ENCODE measurements around the gene FBXO40.

DNA sequence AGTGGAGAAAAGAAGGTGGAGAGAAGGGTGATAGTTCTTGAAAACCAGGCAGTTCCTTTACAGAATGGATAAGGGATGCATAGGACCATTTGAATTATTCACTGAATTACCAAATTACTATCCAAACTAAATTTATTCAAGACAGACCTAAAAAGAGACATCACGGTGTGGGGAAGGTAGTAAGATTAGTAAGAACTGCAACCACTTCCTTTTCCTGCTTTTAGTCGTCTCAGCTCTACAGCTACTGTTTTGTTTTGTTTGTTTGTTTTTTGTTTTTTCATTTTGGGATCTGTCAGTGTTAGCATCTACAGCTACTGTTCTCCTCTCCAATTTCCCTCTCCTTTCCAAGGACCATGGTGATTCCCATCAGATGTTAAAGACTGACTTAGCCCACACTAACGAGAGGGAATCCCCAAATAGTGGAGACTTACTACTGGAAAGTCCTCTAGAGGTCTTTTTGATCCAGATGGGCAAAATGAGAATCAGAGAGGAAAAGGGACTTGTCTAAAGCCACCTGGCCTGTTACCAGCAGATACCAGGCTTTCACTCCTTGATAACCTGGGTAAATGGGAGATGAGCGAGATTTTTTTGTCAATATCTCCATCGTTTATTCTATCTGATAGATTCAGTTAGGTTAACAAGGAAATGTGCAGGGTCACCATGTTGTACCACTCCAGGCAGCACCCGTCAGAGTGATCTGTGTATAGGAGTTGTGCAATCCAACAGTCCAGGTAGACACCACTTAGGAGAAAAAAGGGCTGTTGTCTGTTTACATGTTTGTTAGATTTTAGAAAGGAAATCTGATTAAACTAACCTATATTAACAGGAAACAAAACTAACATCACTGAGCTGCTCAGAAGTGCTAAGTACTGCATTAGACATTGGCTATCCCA is 61.6 kb downstream of the FBXO40 start:
- no peak for TF ChIP-seq TCF4 (CRISPR knock-in tag; IDR thresholded peaks at IDR 0.05; ENCODE audit: borderline replicate concordance)
- TF ChIP-seq, protein P1, sequence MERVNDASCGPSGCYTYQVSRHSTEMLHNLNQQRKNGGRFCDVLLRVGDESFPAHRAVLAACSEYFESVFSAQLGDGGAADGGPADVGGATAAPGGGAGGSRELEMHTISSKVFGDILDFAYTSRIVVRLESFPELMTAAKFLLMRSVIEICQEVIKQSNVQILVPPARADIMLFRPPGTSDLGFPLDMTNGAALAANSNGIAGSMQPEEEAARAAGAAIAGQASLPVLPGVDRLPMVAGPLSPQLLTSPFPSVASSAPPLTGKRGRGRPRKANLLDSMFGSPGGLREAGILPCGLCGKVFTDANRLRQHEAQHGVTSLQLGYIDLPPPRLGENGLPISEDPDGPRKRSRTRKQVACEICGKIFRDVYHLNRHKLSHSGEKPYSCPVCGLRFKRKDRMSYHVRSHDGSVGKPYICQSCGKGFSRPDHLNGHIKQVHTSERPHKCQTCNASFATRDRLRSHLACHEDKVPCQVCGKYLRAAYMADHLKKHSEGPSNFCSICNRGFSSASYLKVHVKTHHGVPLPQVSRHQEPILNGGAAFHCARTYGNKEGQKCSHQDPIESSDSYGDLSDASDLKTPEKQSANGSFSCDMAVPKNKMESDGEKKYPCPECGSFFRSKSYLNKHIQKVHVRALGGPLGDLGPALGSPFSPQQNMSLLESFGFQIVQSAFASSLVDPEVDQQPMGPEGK (CRISPR knock-in tag; IDR thresholded peaks at IDR 0.05; ENCODE audit: borderline replicate concordance), result no peak
- TF ChIP-seq CREB5 (CRISPR knock-in tag; IDR thresholded peaks at IDR 0.05; ENCODE audit: low read depth), result no peak
- no peak for TF ChIP-seq ZNF8 (CRISPR knock-in tag; IDR thresholded peaks at IDR 0.05)
- TF ChIP-seq ZNF565 (CRISPR knock-in tag; conservative IDR thresholded peaks at IDR 0.05; ENCODE audit: low read depth), result no peak
- no peak for TF ChIP-seq OSR1 (CRISPR knock-in tag; IDR thresholded peaks at IDR 0.05)
- no peak for TF ChIP-seq CSDC2 (CRISPR knock-in tag; IDR thresholded peaks at IDR 0.05)
- no peak for TF ChIP-seq RARB (CRISPR knock-in tag; IDR thresholded peaks at IDR 0.05)
- TF ChIP-seq ESRRG (CRISPR knock-in tag; IDR thresholded peaks at IDR 0.05), result no peak
- no peak for TF ChIP-seq ZNF70 (CRISPR knock-in tag; IDR thresholded peaks at IDR 0.05)
- TF ChIP-seq, protein P2, sequence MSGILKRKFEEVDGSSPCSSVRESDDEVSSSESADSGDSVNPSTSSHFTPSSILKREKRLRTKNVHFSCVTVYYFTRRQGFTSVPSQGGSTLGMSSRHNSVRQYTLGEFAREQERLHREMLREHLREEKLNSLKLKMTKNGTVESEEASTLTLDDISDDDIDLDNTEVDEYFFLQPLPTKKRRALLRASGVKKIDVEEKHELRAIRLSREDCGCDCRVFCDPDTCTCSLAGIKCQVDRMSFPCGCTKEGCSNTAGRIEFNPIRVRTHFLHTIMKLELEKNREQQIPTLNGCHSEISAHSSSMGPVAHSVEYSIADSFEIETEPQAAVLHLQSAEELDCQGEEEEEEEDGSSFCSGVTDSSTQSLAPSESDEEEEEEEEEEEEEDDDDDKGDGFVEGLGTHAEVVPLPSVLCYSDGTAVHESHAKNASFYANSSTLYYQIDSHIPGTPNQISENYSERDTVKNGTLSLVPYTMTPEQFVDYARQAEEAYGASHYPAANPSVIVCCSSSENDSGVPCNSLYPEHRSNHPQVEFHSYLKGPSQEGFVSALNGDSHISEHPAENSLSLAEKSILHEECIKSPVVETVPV (CRISPR knock-in tag; IDR thresholded peaks at IDR 0.05), result no peak
- TF ChIP-seq ARNTL (CRISPR knock-in tag; IDR thresholded peaks at IDR 0.05; ENCODE audit: borderline replicate concordance, low read depth), result no peak
- TF ChIP-seq PPARA (CRISPR knock-in tag; IDR thresholded peaks at IDR 0.05; ENCODE audit: borderline replicate concordance), result no peak

All from SK-N-SH treated with all-trans-retinoic acid at 6 μM for 48 hours (cell line).